Endothelial cell of umbilical vein (primary cell): ENCODE results near the gene NUDT16L1. TPM values are rescaled to one million over a fixed set of nuclear protein-coding genes. Genes with fewer than 3 reads are reported as not detected.

ENCODE experiments used
- BruUV-seq: library from RNA; stranded (reverse); fragments of 400-500 nt; replicated peaks from 2 replicates; lab custom pipeline; 2021; lab: Mats Ljungman, UMichigan
- CTCF ChIA-PET: fragments of 300-600, 350-600 bp; sonication (Branson Sonifier 250); formaldehyde crosslinking; loops from one replicate; lab custom pipeline; 2021; ENCODE audit warnings: antibody characterized with exemption, inconsistent platforms; lab: Charles Lee
- POLR2A ChIA-PET: fragments of 300-600, 350-600 bp; sonication (Branson Sonifier 250); formaldehyde crosslinking; loops from one replicate; lab custom pipeline; 2021; ENCODE audit warnings: antibody characterized with exemption, inconsistent platforms; lab: Charles Lee
- DNase-seq: peaks from one replicate; pipeline ENCODE4 v3.0.0-alpha.2; 2011; ENCODE audit warnings: low read depth, low spot score
- FAIRE-seq: peaks from 2 replicates; lab custom pipeline; 2011; peaks lifted over from hg19 to GRCh38; lab: Jason Lieb, UNC
- H2AFZ ChIP-seq: 2 replicates; pipeline ENCODE4 v1.6.0; 2012; ENCODE audit warnings: low read depth, low read length, control low read depth, inconsistent platforms
- H3K27ac ChIP-seq: 2 replicates; pipeline ENCODE4 v1.5.1; 2011; ENCODE audit warnings: low read depth, mild to moderate bottlenecking, control low read depth, low read length, moderate library complexity; ENCODE audit not compliant: insufficient read depth
- H3K27me3 ChIP-seq, 2 experiments: 2 replicates each; pipeline versions ENCODE4 v1.6.0 to v1.6.1; 2011; ENCODE audit warnings: low read length in 2 of 2, mixed read lengths in 1 of 2; ENCODE audit not compliant: control insufficient read depth in 2 of 2, insufficient read depth in 2 of 2
- H3K36me3 ChIP-seq, 2 experiments: 2 replicates in 1 of 2; 3 replicates in 1 of 2; pipeline ENCODE4 v1.5.1; 2011; ENCODE audit warnings: low read length in 2 of 2, mild to moderate bottlenecking in 1 of 2, moderate library complexity in 1 of 2; ENCODE audit not compliant: control insufficient read depth in 2 of 2, insufficient read depth in 2 of 2; ENCODE audit errors: extremely low read depth in 1 of 2
- H3K4me1 ChIP-seq: 3 replicates; pipeline ENCODE4 v1.5.1; 2011; ENCODE audit warnings: mild to moderate bottlenecking, low read length; ENCODE audit not compliant: control insufficient read depth, insufficient read depth; ENCODE audit errors: extremely low read depth
- H3K4me2 ChIP-seq: 2 replicates; pipeline ENCODE4 v1.6.1; 2011; ENCODE audit warnings: low read length, control low read depth, mixed read lengths; ENCODE audit not compliant: insufficient read depth
- H3K4me3 ChIP-seq, 3 experiments: fragments of 200-600 bp in 1 of 3; sonication (generic), shearing (Covaris generic) in 1 of 3; replicated peaks in 1 of 3; 2 replicates each; pipeline ENCODE4 v1.5.1; 2011 to 2016; ENCODE audit warnings: control low read depth in 3 of 3, low read length in 3 of 3, mild to moderate bottlenecking in 2 of 3, inconsistent platforms in 1 of 3, low read depth in 1 of 3, moderate library complexity in 1 of 3; ENCODE audit not compliant: insufficient read depth in 1 of 3
- H3K79me2 ChIP-seq: 2 replicates; pipeline ENCODE4 v1.6.0; 2012; ENCODE audit warnings: low read length, inconsistent platforms; ENCODE audit not compliant: control insufficient read depth, insufficient read depth
- H3K9ac ChIP-seq: replicated peaks from 2 replicates; pipeline ENCODE3; 2011; ENCODE audit warnings: low read length, control low read depth; ENCODE audit not compliant: insufficient read depth; ENCODE audit errors: extremely low read depth
- H3K9me1 ChIP-seq: replicated peaks from 3 replicates; pipeline ENCODE4 v1.6.0; 2011; ENCODE audit warnings: mild to moderate bottlenecking, low read length; ENCODE audit not compliant: control insufficient read depth, insufficient read depth; ENCODE audit errors: extremely low read depth
- H3K9me3 ChIP-seq: replicated peaks from 2 replicates; pipeline ENCODE4 v1.5.1; 2012; ENCODE audit warnings: low read length, inconsistent platforms; ENCODE audit not compliant: control insufficient read depth, insufficient read depth
- H4K20me1 ChIP-seq: replicated peaks from 2 replicates; pipeline ENCODE3; 2011; ENCODE audit warnings: mild to moderate bottlenecking, low read length; ENCODE audit not compliant: control insufficient read depth, insufficient read depth; ENCODE audit errors: extremely low read depth
- CTCF ChIP-seq, 2 donors: IDR thresholded peaks; 1 replicate in 1 of 2; 2 replicates in 1 of 2; pipeline ENCODE4 v1.5.1; 2011; ENCODE audit warnings: low read length in 2 of 2, mild to moderate bottlenecking in 2 of 2, moderate library complexity in 2 of 2, control low read depth in 1 of 2, inconsistent platforms in 1 of 2, low read depth in 1 of 2; ENCODE audit not compliant: insufficient read depth in 1 of 2; ENCODE audit errors: extremely low read depth in 1 of 2
- EZH2 ChIP-seq: IDR thresholded peaks from 2 replicates; pipeline ENCODE4 v1.6.1; 2012; ENCODE audit warnings: borderline replicate concordance, low read depth, mild to moderate bottlenecking, moderate library complexity, low read length, inconsistent platforms; ENCODE audit not compliant: severe bottlenecking
- FOS ChIP-seq: IDR thresholded peaks from 2 replicates; pipeline ENCODE4 v1.6.1; 2011; ENCODE audit warnings: mild to moderate bottlenecking, low read length, moderate library complexity, borderline replicate concordance; ENCODE audit not compliant: insufficient read depth
- GATA2 ChIP-seq: IDR thresholded peaks from 2 replicates; pipeline ENCODE4 v1.7.0; 2011; ENCODE audit warnings: low read depth, mild to moderate bottlenecking, moderate library complexity, mixed read lengths, low read length; ENCODE audit not compliant: insufficient read length, insufficient read depth
- JUN ChIP-seq: IDR thresholded peaks from 2 replicates; pipeline ENCODE4 v1.6.1; 2011; ENCODE audit warnings: borderline replicate concordance, low read depth; ENCODE audit not compliant: insufficient read length, insufficient read depth
- MAX ChIP-seq: IDR thresholded peaks from 2 replicates; pipeline ENCODE4 v1.6.1; 2011; ENCODE audit not compliant: insufficient read depth, insufficient read length
- MYC ChIP-seq: IDR thresholded peaks from one replicate; pipeline ENCODE4 v1.6.1; 2011; ENCODE audit warnings: mild to moderate bottlenecking, low read depth, low read length
- POLR2A ChIP-seq: IDR thresholded peaks from 2 replicates; pipeline ENCODE4 v1.6.1; 2012; ENCODE audit warnings: low read depth, mild to moderate bottlenecking, control low read depth, low read length
- POLR2AphosphoS5 ChIP-seq: IDR thresholded peaks from 2 replicates; pipeline ENCODE4 v1.6.1; 2012; ENCODE audit warnings: low read depth, mild to moderate bottlenecking, control low read depth, low read length, moderate library complexity; ENCODE audit not compliant: insufficient read depth
- dilution Hi-C: fragments of 300-500 bp; cut with MboI; formaldehyde crosslinking; loops from one replicate; pipeline ENCODE4 v1.15.0; 2019; ENCODE audit warnings: low sequenced_read_pairs; ENCODE audit not compliant: extremely low pct_ligation_motif_present
- intact Hi-C: fragments of 100-400 bp; cut with micrococcal nuclease; formaldehyde crosslinking; loops from one replicate; pipeline ENCODE4 v1.10.0; 2022
- polyA plus RNA-seq, 4 experiments: library from polyadenylated mRNA; depleted of rRNA in 3 of 4; stranded (reverse) in 3 of 4; unstranded in 1 of 4; fragments of >200 nt; gene quantifications; 2 replicates each; pipeline versions ENCODE4 v1.2.1 to v1.2.3, GENCODE V29; 2011 to 2012; ENCODE audit warnings: missing spikeins in 1 of 4
- total RNA-seq: library from RNA; stranded (reverse); gene quantifications from 2 replicates; pipeline ENCODE4 v1.2.3, GENCODE V29; 2021

Gene NUDT16L1
- total and polyA plus RNA-seq, 2 donors (not counting 3 experiments of a cell fraction or from before 2014, with no cell fraction given): 24.7 to 53.1 TPM

- intact Hi-C loops (no loop called here), dilution Hi-C loops (no loop called here)
- peaks cover 6 to 27% of the 10 kb centered on the region in 2 experiments for H3K36me3 ChIP-seq
- no peak overlapping the region for H3K27ac ChIP-seq
- H3K4me1 ChIP-seq: no peaks in the 10 kb centered on the region
- H2AFZ ChIP-seq: no peak overlapping the region
- no TSS peak for BruUV-seq
- no peak overlapping the region for H3K9ac ChIP-seq
- no peaks in the 10 kb centered on the region for H4K20me1 ChIP-seq
- CTCF ChIA-PET: no interaction called here
- H3K9me3 ChIP-seq: no peaks in the 10 kb centered on the region
- H3K27me3 ChIP-seq: no peaks in the 10 kb centered on the region
- TF ChIP-seq GATA2 (no peak), JUN (no peak), MYC (no peak), EZH2 (no peak), FOS (no peak), POLR2AphosphoS5 (no peak), MAX (no peak), CTCF (IDR thresholded peaks at IDR 0.05; ENCODE audit: extremely low read depth in 1 of 2, insufficient read depth in 1 of 2, low read depth in 1 of 2, low read length in 2 of 2) (no peak), POLR2A (no peak)
- H3K79me2 ChIP-seq: no peaks in the 10 kb centered on the region
- no peak for DNase-seq
- no peak overlapping the region for H3K4me2 ChIP-seq
- no peak for FAIRE-seq
- POLR2A ChIA-PET: interaction anchor here (0.5 kb wide), 1 partner anchor 12 kb away, joined by 3 read pairs; no protein-coding TSS in a partner anchor
- no peak overlapping the region for H3K4me3 ChIP-seq
- H3K9me1 ChIP-seq: no peaks in the 10 kb centered on the region
Measured at GRCh38 chr16:4726616-4727015, 33.3 kb downstream of the NUDT16L1 start.
